Activated CD8-positive, alpha-beta memory T cell treated with anti-CD3 and anti-CD28 coated beads for 36 hours (primary cell): ENCODE results near the gene EIF3I. TPM values are rescaled to one million over a fixed set of nuclear protein-coding genes. Genes with fewer than 3 reads are reported as not detected.

Experiments
- CTCF ChIA-PET: fragments of 350-600 bp; sonication (Branson Sonifier 250); formaldehyde crosslinking; loops from one replicate; lab custom pipeline; 2021; ENCODE audit warnings: antibody characterized with exemption; lab: Charles Lee
- POLR2A ChIA-PET: fragments of 350-600 bp; sonication (Branson Sonifier 250); formaldehyde crosslinking; loops from one replicate; lab custom pipeline; 2021; ENCODE audit warnings: antibody characterized with exemption; lab: Charles Lee
- total RNA-seq, 2 experiments: library from RNA; stranded (reverse); gene quantifications; one replicate each; pipeline ENCODE4 v1.2.3, GENCODE V29; 2021

Gene EIF3I
- total RNA-seq, 2 experiments from 2014 or later: 387 to 402 TPM

- ChIA-PET CTCF (interaction anchor here (0.5 to 3.7 kb wide), 23 partner anchors 9 to 230 kb away, joined by 3 to 20 read pairs (median 4); partner anchors contain the start of genes BSDC1, CCDC28B, IQCC and MARCKSL1), POLR2A (interaction anchor here (0.5 to 1.2 kb wide), 5 partner anchors 10 to 37 kb away, joined by 3 read pairs; partner anchors contain the start of genes IQCC and TXLNA)
These were observed 6.4 kb upstream of the EIF3I start for GRCh38 chr1:32215629-32216480.

- POLR2A ChIA-PET: interaction anchor here (0.5 to 1.2 kb wide), 4 partner anchors 11 to 37 kb away, joined by 3 read pairs; partner anchors contain the start of genes IQCC and TXLNA
- CTCF ChIA-PET: interaction anchor here (0.5 to 3.7 kb wide), 10 partner anchors 10 to 231 kb away, joined by 3 to 20 read pairs (median 8); partner anchors contain the start of genes BSDC1, CCDC28B and IQCC
These were observed 5.6 kb upstream of the EIF3I start for GRCh38 chr1:32216566-32216965.

GRCh38 chr1:32219022-32219421, 3.2 kb upstream of the EIF3I start:
- ChIA-PET CTCF (interaction anchor here (0.7 kb wide), 1 partner anchor 83 kb away, joined by 3 read pairs; no protein-coding TSS in a partner anchor), POLR2A (interaction anchor here (1.0 kb wide), 1 partner anchor 14 kb away, joined by 3 read pairs; the partner anchor contains the start of gene IQCC)

- ChIA-PET CTCF (interaction anchor here (0.6 to 1.0 kb wide), 2 partner anchors 15 to 27 kb away, joined by 3 to 5 read pairs; partner anchors contain the start of gene IQCC), POLR2A (no interaction called here)
These were observed 1.2 kb upstream of the EIF3I start for GRCh38 chr1:32220746-32221580.

GRCh38 chr1:32221581-32221979, 627 bp upstream of the EIF3I start:
- ChIA-PET POLR2A (no interaction called here), CTCF (no interaction called here)

GRCh38 chr1:32223683-32224082, 1.5 kb downstream of the EIF3I start:
- ChIA-PET CTCF (interaction anchor here (1.1 to 2.2 kb wide), 3 partner anchors 8 to 27 kb away, joined by 4 to 5 read pairs (median 4); partner anchors contain the start of gene FAM167B), POLR2A (interaction anchor here (1.1 kb wide), 2 partner anchors 18 to 25 kb away, joined by 3 to 7 read pairs; partner anchors contain the start of gene IQCC)

GRCh38 chr1:32224285-32224684, 2.1 kb downstream of the EIF3I start:
- CTCF ChIA-PET: interaction anchor here (1.1 to 2.2 kb wide), 2 partner anchors 9 to 26 kb away, joined by 4 to 5 read pairs; no protein-coding TSS in a partner anchor
- POLR2A ChIA-PET: interaction anchor here (1.1 kb wide), 1 partner anchor 24 kb away, joined by 7 read pairs; no protein-coding TSS in a partner anchor

GRCh38 chr1:32228771-32229170, 6.6 kb downstream of the EIF3I start:
- POLR2A ChIA-PET: no interaction called here

GRCh38 chr1:32231843-32232432, 9.7 kb downstream of the EIF3I start:
- CTCF ChIA-PET: interaction anchor here (1.6 kb wide), 1 partner anchor 16 kb away, joined by 4 read pairs; no protein-coding TSS in a partner anchor
- POLR2A ChIA-PET: no interaction called here

More at GRCh38 chr1:32228771-32229170, 6.6 kb downstream of the EIF3I start:
- CTCF ChIA-PET: interaction anchor here (1.5 to 3.0 kb wide), 3 partner anchors 11 to 20 kb away, joined by 4 to 13 read pairs (median 7); no protein-coding TSS in a partner anchor

GRCh38 chr1:32232558-32233304, 10.5 kb downstream of the EIF3I start:
- CTCF ChIA-PET: interaction anchor here (1.6 kb wide), 1 partner anchor 16 kb away, joined by 4 read pairs; no protein-coding TSS in a partner anchor
- POLR2A ChIA-PET: interaction anchor here (0.6 kb wide), 1 partner anchor 230 kb away, joined by 3 read pairs; no protein-coding TSS in a partner anchor

GRCh38 chr1:32234792-32235191, 12.6 kb downstream of the EIF3I start:
- POLR2A ChIA-PET: no interaction called here
- CTCF ChIA-PET: no interaction called here

- POLR2A ChIA-PET: no interaction called here
- CTCF ChIA-PET: interaction anchor here (1.2 to 6.4 kb wide), 4 partner anchors 11 to 51 kb away, joined by 4 to 59 read pairs (median 10); partner anchors contain the start of genes FAM167B and LCK
These were observed 17.1 kb downstream of the EIF3I start for GRCh38 chr1:32239337-32239736.

GRCh38 chr1:32239790-32240139, 17.6 kb downstream of the EIF3I start:
- CTCF ChIA-PET: interaction anchor here (0.9 to 6.4 kb wide), 6 partner anchors 10 to 174 kb away, joined by 3 to 59 read pairs (median 5); partner anchors contain the start of genes FAM167B and LCK
- POLR2A ChIA-PET: interaction anchor here (1.4 to 2.3 kb wide), 3 partner anchors 10 to 51 kb away, joined by 3 to 20 read pairs (median 5); partner anchors contain the start of gene LCK

GRCh38 chr1:32240140-32240951, 18.1 kb downstream of the EIF3I start:
- ChIA-PET POLR2A (interaction anchor here (0.7 to 2.3 kb wide), 6 partner anchors 10 to 167 kb away, joined by 3 to 20 read pairs (median 4); partner anchors contain the start of genes LCK, TMEM39B and TXLNA), CTCF (interaction anchor here (0.9 to 6.4 kb wide), 12 partner anchors 10 to 173 kb away, joined by 3 to 59 read pairs (median 3); partner anchors contain the start of genes FAM167B and LCK)

GRCh38 chr1:32241001-32241763, 19.0 kb downstream of the EIF3I start:
- POLR2A ChIA-PET: interaction anchor here (0.7 to 2.3 kb wide), 8 partner anchors 9 to 168 kb away, joined by 3 to 20 read pairs (median 4); partner anchors contain the start of genes KPNA6, LCK, TMEM39B and TXLNA
- CTCF ChIA-PET: interaction anchor here (0.7 to 6.4 kb wide), 11 partner anchors 9 to 122 kb away, joined by 3 to 59 read pairs (median 3); partner anchors contain the start of genes FAM167B and LCK
